ENCODE measurements around the gene MED12L.

GRCh38 chr3:151178208-151178845 lies 92.9 kb downstream of the MED12L start:
- TF ChIP-seq, protein P1, sequence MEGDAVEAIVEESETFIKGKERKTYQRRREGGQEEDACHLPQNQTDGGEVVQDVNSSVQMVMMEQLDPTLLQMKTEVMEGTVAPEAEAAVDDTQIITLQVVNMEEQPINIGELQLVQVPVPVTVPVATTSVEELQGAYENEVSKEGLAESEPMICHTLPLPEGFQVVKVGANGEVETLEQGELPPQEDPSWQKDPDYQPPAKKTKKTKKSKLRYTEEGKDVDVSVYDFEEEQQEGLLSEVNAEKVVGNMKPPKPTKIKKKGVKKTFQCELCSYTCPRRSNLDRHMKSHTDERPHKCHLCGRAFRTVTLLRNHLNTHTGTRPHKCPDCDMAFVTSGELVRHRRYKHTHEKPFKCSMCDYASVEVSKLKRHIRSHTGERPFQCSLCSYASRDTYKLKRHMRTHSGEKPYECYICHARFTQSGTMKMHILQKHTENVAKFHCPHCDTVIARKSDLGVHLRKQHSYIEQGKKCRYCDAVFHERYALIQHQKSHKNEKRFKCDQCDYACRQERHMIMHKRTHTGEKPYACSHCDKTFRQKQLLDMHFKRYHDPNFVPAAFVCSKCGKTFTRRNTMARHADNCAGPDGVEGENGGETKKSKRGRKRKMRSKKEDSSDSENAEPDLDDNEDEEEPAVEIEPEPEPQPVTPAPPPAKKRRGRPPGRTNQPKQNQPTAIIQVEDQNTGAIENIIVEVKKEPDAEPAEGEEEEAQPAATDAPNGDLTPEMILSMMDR (IDR thresholded peaks at IDR 0.05 in 2 of 3, conservative IDR thresholded peaks at IDR 0.05 in 1 of 3; ENCODE audit: control insufficient read depth in 2 of 3, extremely low read depth in 1 of 3, insufficient read depth in 1 of 3, low read depth in 3 of 3, low read length in 3 of 3): no peak
- TF ChIP-seq NBN (IDR thresholded peaks at IDR 0.05) (no peak), POLR2A (IDR thresholded peaks at IDR 0.05; ENCODE audit: low read depth, low read length) (no peak), EP300 (IDR thresholded peaks at IDR 0.05; ENCODE audit: borderline replicate concordance in 1 of 2, control insufficient read depth in 1 of 2, low read depth in 2 of 2, low read length in 2 of 2) (no peak), GATAD2B (conservative IDR thresholded peaks at IDR 0.05; ENCODE audit: low read depth) (no peak), POLR2AphosphoS5 (IDR thresholded peaks at IDR 0.05; ENCODE audit: low read length) (no peak)
- TF ChIP-seq, protein P2, sequence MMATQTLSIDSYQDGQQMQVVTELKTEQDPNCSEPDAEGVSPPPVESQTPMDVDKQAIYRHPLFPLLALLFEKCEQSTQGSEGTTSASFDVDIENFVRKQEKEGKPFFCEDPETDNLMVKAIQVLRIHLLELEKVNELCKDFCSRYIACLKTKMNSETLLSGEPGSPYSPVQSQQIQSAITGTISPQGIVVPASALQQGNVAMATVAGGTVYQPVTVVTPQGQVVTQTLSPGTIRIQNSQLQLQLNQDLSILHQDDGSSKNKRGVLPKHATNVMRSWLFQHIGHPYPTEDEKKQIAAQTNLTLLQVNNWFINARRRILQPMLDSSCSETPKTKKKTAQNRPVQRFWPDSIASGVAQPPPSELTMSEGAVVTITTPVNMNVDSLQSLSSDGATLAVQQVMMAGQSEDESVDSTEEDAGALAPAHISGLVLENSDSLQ (IDR thresholded peaks at IDR 0.05): no peak

All from GM12878 (cell line).